HUES6 (cell line): ENCODE data around the gene PRKCA.

Source experiments
- H3K27ac ChIP-seq: 2 replicates; pipeline ENCODE4 v1.7.0; 2013; ENCODE audit warnings: low read depth, mild to moderate bottlenecking, low read length, inconsistent platforms
- H3K27me3 ChIP-seq: 2 replicates; pipeline ENCODE4 v1.6.1; 2013; ENCODE audit warnings: low read length; ENCODE audit not compliant: control insufficient read depth, insufficient read depth
- H3K36me3 ChIP-seq: 2 replicates; pipeline ENCODE4 v1.6.1; 2013; ENCODE audit warnings: low read length; ENCODE audit not compliant: control insufficient read depth, insufficient read depth
- H3K4me1 ChIP-seq: 2 replicates; pipeline ENCODE4 v1.6.1; 2013; ENCODE audit warnings: low read length; ENCODE audit not compliant: control insufficient read depth, insufficient read depth
- H3K4me3 ChIP-seq: 2 replicates; pipeline ENCODE4 v1.5.1; 2013; ENCODE audit warnings: low read depth, low read length
- H3K9ac ChIP-seq: one replicate; pipeline ENCODE4 v1.6.1; 2013; ENCODE audit warnings: mild to moderate bottlenecking, low read length
- H3K9me3 ChIP-seq: 2 replicates; pipeline ENCODE4 v1.6.1; 2013; ENCODE audit warnings: low read depth, low read length; ENCODE audit not compliant: control insufficient read depth, insufficient read depth

The PRKCA gene

DNA sequence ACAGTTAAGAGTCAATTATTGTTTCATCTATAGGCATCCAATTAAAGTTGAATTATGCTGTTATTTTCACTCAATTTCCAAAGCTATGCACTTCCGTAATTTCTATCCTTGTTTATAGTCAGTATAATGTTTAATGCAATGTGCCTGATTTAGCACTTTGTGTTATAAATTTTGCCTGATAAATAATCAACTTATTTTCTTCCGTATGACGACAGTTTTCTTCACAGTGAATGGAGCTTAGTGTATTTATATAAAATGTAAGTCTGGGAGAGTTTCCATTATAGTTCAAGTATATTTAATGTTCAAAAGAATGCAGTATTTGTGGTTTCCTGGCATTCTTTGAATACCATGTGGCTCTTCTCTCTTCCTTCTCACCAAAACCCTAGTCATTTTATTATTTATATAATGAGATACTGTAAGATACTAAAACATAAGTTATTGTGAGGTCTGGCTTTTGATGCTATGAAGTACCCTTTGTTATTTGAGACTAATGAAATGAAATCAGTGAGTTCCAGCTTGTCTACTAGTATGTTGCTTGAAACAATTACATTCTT lies 240.6 kb downstream of the PRKCA start:
- Histone ChIP-seq H3K4me3 (no peak overlapping the region), H3K36me3 (no peaks in the 10 kb centered on the region), H3K27ac (no peak overlapping the region), H3K27me3 (no peaks in the 10 kb centered on the region), H3K4me1 (peaks cover 17% of the 10 kb centered on the region), H3K9ac (no peak overlapping the region), H3K9me3 (peaks cover 11% of the 10 kb centered on the region; the same call in 1 of the 2 replicates)

DNA sequence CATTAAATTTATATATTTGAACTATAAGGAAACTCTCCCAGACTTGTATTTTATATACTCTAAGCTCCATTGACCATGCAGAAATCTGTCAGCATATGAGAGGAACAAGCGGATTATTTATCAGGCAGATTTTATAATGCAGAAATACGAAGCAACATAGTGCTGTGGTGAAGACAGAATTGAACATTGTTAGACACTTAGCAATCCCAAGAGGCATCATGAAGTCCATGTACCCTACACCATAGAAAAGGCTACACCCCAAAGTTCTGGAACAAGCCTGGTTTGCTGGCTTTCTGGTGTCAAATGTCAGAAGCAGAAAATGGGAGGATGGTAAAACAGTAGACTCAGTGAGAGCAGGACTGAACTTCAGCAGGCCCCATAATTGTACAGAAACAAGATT lies 241.1 kb downstream of the PRKCA start:
- no peaks in the 10 kb centered on the region for H3K36me3 ChIP-seq
- H3K9ac ChIP-seq = no peak overlapping the region
- H3K4me3 ChIP-seq = no peak overlapping the region
- peaks cover 22% of the 10 kb centered on the region for H3K4me1 ChIP-seq
- no peaks in the 10 kb centered on the region for H3K27me3 ChIP-seq
- no peak overlapping the region for H3K27ac ChIP-seq
- peaks cover 11% of the 10 kb centered on the region; the same call in 1 of the 2 replicates for H3K9me3 ChIP-seq

DNA sequence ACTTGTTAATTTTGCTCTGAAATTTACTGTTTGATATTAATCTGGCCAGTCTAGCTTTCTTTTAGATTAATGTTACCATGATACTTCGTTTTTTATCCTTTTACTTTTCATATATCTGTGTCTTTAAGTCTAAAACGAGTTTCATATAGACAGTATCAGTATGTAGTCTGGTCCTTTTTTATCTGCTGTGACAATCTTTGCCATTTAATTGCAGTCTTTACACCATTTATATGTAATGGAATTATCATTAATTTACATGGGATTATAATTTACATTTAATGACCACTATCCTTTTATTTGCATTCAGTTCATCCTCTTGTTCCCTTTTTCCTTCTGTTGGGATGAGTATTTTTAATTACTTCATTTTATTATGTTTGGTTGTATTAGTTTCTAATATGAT lies 243.5 kb downstream of the PRKCA start:
- H3K4me1 ChIP-seq = peaks cover 30% of the 10 kb centered on the region

DNA sequence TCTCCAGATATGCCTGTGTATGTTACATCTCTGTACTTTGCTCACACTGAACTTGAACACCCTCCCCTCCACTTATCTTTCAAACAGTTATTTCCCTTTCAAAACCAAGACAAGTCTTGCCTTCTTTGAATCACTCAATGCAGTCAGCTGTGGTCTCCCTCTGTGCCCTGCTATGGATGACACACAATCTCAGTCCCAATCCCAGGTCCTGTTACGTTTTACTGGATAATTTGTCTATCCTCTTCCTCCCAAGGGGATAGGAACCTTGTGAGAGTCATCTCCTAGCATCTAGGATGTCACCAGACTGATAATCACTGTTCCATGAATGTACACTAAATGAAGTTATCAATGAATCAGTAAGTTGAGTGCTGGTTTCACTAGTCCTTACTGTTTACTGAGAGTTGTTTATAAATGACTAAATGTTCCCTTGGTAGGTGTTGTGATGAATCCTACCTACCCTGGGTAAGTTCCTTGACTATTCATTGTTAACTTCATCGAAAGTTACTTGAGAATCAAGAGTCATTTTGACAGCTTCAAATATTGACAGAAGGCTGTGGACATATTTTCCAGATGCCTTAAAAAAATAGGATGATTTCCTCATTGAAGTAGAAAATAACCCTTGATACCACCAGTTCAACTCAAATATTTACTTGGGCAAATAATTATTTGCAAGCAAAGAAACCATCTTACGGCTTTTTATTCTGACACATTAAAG lies 244.9 kb downstream of the PRKCA start:
- H3K4me1 ChIP-seq = peaks cover 32% of the 10 kb centered on the region
- peaks cover 13% of the 10 kb centered on the region; the same call in 1 of the 2 replicates for H3K9me3 ChIP-seq
- no peak overlapping the region for H3K9ac ChIP-seq
- H3K27me3 ChIP-seq = no peaks in the 10 kb centered on the region
- H3K27ac ChIP-seq = no peak overlapping the region
- no peaks in the 10 kb centered on the region for H3K36me3 ChIP-seq
- H3K4me3 ChIP-seq = no peak overlapping the region

More for the DNA sequence above, 243.5 kb downstream of the PRKCA start:
- H3K27ac ChIP-seq = no peak overlapping the region
- no peak overlapping the region for H3K9ac ChIP-seq
- H3K27me3 ChIP-seq = no peaks in the 10 kb centered on the region
- no peak overlapping the region for H3K4me3 ChIP-seq
- peaks cover 11% of the 10 kb centered on the region; the same call in 1 of the 2 replicates for H3K9me3 ChIP-seq
- no peaks in the 10 kb centered on the region for H3K36me3 ChIP-seq

DNA sequence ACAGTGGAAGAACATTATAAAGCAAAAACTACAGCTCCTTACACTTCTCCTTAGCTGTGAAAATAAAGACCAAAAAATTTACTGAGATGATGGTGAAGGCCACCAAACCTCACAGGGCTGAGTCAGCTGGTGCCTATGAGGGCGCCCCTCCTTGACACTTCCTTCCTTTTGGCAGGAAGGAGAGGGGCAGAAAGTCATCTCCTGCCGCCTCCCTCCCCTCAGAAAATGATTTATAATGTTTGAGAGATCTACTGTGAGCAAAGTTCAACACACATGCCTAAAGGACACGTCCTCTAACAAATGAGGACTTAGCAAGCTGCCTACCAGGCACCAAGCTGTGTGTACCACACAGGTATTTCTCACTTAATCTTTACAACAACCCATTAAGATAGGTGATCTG lies 245.7 kb downstream of the PRKCA start:
- Histone ChIP-seq H3K4me3 (no peak overlapping the region), H3K9me3 (peaks cover 16% of the 10 kb centered on the region; the same call in 1 of the 2 replicates), H3K4me1 (peaks cover 32% of the 10 kb centered on the region), H3K9ac (no peak overlapping the region), H3K36me3 (no peaks in the 10 kb centered on the region), H3K27ac (no peak overlapping the region), H3K27me3 (no peaks in the 10 kb centered on the region)

DNA sequence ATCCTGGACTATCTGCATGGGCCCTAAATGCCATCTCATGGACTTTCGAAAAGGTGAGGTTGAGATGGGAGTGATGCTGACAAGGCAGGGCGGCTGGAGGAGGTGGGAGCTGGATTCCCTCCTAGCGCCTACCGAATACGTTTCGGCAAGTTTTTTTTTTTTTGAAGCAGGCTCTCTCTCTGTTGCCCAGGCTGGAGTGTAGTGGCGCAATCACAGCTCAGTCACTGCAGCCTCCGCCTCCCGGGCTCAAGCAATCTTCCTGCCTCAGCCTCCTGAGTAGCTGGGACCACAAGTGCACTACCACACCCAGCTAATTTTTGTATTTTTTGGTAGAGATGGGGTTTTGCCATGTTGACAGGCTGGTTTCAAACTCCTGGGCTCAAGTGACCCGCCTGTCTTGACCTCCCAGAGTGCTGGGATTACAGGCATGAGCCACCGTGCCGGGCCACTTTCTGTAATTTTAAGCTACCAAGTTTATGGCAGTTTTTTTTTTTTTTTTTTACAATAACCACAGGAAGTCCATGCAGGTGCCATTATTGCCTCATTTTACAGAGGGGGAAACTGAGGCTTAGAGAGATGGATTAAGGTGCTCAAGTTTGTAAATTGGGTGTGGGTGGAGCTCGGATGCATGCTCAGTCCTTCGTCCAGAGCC lies 246.4 kb downstream of the PRKCA start:
- peaks cover 16% of the 10 kb centered on the region; the same call in 1 of the 2 replicates for H3K9me3 ChIP-seq
- no peaks in the 10 kb centered on the region for H3K36me3 ChIP-seq
- no peak overlapping the region for H3K4me3 ChIP-seq
- peaks cover 32% of the 10 kb centered on the region for H3K4me1 ChIP-seq
- H3K27me3 ChIP-seq = no peaks in the 10 kb centered on the region
- peak overlapping the region; percentile 75; the same call in 1 of the 2 replicates for H3K27ac ChIP-seq
- H3K9ac ChIP-seq = peak overlapping the region; percentile 19

DNA sequence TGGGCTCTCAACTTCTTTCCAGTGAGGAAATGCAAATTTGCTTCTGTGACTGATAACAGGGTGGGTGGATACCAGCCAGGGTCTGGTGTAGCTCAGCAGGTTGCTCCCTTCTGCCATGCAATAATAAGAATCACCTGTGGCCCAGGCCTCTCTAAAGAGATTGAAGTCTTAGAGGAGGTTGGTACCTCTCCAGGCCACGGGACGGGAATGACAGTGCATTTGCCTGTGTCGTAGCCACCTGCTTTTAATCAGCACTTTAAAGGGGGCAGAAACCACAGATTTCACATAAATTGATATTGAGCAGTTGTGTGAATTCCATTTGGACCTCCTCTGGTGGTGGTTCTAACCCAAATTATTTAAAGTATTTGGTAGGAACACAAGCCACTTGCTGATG lies 246.9 kb downstream of the PRKCA start:
- Histone ChIP-seq H3K9ac (peak overlapping the region; percentile 41), H3K9me3 (peaks cover 16% of the 10 kb centered on the region; the same call in 1 of the 2 replicates), H3K27ac (peak overlapping the region; percentile 75), H3K36me3 (no peaks in the 10 kb centered on the region), H3K27me3 (no peaks in the 10 kb centered on the region), H3K4me1 (peaks cover 32% of the 10 kb centered on the region), H3K4me3 (no peak overlapping the region; the same call in 1 of the 2 replicates)

DNA sequence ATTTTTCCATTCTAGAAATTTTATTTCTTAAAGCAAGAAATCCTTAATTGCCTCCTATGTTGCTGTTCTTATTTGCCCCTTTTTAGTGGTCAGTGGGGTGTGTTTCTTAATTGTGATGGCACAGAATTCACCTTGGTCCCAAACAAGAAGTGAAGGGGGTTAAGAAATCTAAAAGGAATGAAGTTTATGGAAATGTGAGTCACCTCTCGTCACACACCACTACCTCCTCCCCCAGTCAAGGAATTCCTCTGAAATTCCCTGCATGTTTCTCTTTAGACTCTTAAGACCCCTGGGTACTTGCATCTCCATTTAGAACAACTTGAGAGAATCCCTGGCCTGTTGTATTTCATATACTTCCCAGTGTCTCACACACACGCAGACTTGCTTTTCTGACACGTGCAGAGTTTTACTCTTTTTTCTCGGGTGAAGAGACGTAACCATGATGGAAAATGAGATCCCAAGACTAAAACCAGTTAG lies 247.4 kb downstream of the PRKCA start:
- peaks cover 16% of the 10 kb centered on the region; the same call in 1 of the 2 replicates for H3K9me3 ChIP-seq
- H3K4me1 ChIP-seq = peaks cover 32% of the 10 kb centered on the region
- H3K27me3 ChIP-seq = no peaks in the 10 kb centered on the region
- H3K9ac ChIP-seq = peak overlapping the region; percentile 65
- H3K27ac ChIP-seq = peak overlapping the region; percentile 75
- no peak overlapping the region; the same call in 1 of the 2 replicates for H3K4me3 ChIP-seq
- H3K36me3 ChIP-seq = no peaks in the 10 kb centered on the region

DNA sequence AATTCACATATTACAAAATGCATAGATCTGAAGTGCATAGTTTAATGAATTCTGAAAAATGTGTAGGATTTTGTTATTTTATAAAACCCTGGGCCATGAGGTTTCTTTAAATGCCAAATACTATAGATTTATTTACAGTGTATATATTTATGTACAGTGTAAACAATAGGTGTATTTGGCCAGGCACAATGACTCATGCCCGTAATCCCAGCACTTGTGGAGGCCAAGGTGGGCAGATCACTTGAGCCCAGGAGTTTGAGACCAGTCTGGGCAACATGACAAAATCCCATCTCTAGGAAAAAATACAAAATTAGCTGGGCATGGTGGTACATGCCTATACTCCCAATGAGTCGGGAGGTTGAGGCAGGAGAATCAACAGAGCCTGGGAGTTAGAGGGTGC lies 249.4 kb downstream of the PRKCA start:
- Histone ChIP-seq H3K27ac (no peak overlapping the region), H3K9me3 (0 out of 2 replicates have a peak, but pooled peaks cover 5% of the 10 kb centered on the region), H3K9ac (no peak overlapping the region), H3K4me3 (no peak overlapping the region), H3K27me3 (no peaks in the 10 kb centered on the region), H3K4me1 (peaks cover 32% of the 10 kb centered on the region), H3K36me3 (no peaks in the 10 kb centered on the region)

DNA sequence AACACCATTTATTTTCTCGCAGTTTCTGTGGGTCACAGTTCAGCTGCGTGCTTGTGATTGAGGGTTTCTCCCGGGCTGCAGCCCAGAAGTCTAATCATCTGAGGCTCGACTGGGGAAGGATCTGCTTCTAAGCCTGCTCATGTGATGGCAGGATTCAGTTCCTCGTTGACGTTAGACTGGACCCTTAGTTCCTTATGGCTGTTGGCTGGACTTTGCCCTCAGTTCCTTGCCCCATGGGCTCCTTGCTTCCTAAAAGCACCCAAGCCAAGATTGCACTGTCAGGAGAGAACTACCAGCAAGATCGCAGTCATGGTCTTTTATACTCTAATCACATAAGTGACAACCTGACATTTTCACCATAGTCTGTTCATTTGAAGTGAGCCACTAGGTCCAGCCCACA lies 250.0 kb downstream of the PRKCA start:
- Histone ChIP-seq H3K9ac (no peak overlapping the region), H3K36me3 (no peaks in the 10 kb centered on the region), H3K9me3 (0 out of 2 replicates have a peak, but pooled peaks cover 5% of the 10 kb centered on the region), H3K4me1 (peaks cover 32% of the 10 kb centered on the region), H3K27ac (no peak overlapping the region), H3K27me3 (no peaks in the 10 kb centered on the region), H3K4me3 (no peak overlapping the region)

DNA sequence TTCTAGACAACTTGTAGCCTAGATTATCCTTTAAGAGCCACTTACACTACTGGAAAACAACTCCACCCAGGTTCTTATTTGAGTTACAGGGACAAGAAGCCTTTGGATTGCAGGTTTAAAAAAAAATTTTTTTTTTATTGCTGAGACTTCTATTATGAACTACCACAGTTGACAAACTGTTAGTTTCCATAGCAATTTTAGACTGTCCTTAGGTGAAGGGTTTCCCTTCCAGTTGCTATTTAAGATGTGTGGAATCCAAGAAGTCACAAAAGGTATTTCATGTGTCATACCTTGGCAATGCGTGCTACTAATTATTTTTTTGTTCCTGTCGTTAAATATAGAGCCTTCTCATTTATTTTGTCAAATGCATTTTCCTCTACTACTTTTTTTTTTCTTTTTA lies 253.2 kb downstream of the PRKCA start:
- Histone ChIP-seq H3K27ac (no peak overlapping the region), H3K4me3 (no peak overlapping the region), H3K4me1 (peaks cover 6% of the 10 kb centered on the region), H3K9me3 (peaks cover 8% of the 10 kb centered on the region), H3K27me3 (no peaks in the 10 kb centered on the region), H3K9ac (no peak overlapping the region), H3K36me3 (no peaks in the 10 kb centered on the region)
